Measurements from ENCODE around the gene UNKL.
"Not testable (repeated sequence)": the region's sequence is repeated elsewhere in the genome, so short reads cannot be mapped to it uniquely, and the experiment has no call there.

Gene UNKL

DNA sequence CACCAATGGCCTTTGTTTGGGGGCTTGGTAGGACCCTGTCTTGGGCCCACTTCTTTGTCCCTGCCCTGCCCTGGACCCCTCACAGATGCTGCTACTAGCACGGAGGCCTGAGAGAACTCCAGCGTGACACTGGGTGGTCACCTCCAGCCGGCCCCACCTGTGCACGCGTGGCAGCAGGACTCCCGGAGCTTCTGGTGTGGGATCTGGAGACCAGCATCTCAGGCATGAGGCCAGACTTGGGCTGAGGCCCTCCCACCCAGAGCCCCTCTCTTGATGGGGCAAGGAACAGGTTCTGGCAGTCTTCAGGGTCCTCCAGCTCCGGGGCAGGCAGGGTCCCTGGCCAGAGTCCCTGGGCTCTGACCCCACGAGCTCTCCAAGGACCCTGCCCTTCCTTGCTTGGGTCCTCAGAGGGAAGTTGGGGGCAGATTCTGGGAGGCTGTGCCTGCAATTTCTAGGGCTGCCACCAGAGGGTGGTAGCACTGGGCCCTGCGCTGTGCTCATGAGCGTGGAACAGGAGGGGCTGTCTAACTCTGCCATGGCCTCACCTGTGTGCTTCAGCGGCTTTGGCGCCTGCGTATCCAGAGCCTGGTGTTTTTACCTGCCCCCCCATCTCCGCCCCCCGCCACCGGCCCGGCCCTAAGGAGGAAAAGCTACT is 84.1 kb downstream of the UNKL start:
- in situ Hi-C loops (cut with HindIII; ENCODE audit: low sequenced_read_pairs): no loop called here

DNA sequence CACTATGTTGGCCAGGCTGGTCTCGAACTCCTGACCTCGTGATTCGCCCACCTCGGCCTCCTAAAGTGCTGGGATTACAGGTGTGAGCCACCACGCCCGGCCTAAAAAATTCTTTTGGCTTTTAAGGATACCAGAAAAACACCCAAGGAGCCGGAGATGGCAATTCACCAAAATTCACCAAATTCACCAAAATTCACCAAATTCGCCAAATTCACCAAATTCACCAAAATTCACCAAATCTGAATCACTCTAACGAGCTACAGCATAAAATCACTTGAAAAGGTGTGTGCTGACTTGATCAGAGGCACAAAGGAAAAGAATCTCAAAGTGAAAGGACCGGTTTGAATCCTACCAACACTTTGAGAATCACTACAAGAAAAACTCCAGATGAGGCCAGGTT is 85.5 kb downstream of the UNKL start:
- in situ Hi-C loops (cut with HindIII; ENCODE audit: low sequenced_read_pairs): not testable (repeated sequence)

DNA sequence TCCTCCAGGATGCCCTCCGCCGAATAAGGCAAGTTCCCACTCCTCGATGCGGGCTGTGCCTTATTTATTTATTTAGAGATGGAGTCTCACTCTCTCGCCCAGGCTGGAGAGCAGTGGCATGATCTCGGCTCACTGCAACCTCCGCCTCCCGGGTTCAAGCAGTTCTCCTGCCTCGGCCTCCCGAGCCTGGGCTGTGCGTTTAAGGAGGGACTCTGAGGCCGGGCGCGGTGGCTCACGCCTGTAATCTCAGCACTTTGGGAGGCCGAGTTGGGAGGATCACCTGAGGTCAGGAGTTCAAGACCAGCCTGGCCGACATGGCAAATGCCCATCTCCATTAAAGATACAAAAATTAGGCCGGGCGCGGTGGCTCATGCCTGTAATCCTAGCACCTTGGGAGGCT is 86.4 kb downstream of the UNKL start:
- in situ Hi-C loops (cut with HindIII; ENCODE audit: low sequenced_read_pairs): not testable (repeated sequence)

DNA sequence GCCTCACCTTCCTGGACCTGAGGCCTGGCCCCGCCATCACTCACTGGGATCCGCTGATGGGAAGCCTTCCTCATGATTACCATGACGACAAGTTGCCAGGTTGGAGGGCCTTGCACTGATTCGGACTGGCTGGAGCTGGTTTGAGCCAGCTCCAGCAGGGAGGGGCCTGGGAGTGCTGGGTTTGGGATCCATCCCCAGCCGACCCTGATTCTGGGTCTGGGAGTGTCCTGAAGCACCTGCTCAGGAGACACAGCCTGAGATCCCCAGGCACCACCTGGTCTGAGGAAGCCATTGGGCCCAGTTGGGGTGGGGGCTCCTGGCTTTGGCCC is 86.9 kb downstream of the UNKL start:
- in situ Hi-C loops (cut with HindIII; ENCODE audit: low sequenced_read_pairs): no loop called here

DNA sequence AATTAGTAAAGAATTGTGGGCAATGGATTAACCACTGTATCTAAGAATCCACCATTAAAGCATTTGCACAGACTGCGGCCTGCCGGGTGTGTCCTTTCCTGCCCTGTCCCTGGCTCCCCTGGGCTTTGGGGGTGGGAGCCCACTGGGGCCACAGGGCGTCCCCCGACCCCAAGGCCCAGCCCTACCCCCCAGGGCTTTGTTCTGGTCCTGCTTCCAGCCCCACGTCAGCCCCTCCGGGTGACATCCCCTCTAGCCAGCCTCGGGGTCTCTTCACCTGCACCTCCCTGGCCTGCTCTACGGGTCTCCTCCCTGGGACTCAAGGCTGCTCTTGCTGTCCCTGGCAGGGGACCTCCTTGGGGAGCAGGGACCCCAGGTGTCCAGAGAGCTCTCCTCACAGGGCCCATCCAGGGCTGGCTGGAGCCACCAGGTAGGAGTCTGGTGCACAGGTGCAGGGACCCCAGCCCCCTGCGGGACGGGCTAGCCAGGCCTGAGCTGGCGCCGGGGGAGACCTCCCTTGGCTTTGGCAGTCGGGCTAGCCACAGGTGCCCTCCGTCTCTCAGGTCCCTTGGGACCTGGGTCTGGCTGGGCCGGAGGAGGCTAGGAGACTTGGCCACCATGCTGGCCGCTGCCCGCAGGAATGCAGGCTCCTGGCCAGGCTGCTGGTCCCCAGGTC is 87.4 kb downstream of the UNKL start:
- in situ Hi-C loops (cut with HindIII; ENCODE audit: low sequenced_read_pairs): no loop called here

DNA sequence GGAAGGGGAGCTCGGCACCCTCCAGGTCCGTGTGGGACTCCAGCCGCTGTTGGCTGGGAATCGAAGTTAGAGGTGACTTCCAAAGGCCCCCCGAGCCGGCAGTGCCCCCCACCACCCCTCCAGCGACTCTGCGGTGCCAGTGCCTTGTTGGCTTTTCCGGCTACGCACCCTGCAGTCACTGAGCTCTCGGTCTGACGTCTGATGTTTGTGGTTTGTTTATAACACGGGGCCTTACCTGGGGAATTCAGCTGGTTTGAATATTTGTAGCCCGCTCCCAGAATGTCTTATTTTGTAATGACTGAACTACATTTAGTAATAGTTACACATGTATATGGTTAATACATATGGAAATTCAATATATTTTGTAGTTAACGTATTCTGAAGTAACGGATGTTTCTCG is 88.1 kb downstream of the UNKL start:
- in situ Hi-C loops (cut with HindIII; ENCODE audit: low sequenced_read_pairs): no loop called here

DNA sequence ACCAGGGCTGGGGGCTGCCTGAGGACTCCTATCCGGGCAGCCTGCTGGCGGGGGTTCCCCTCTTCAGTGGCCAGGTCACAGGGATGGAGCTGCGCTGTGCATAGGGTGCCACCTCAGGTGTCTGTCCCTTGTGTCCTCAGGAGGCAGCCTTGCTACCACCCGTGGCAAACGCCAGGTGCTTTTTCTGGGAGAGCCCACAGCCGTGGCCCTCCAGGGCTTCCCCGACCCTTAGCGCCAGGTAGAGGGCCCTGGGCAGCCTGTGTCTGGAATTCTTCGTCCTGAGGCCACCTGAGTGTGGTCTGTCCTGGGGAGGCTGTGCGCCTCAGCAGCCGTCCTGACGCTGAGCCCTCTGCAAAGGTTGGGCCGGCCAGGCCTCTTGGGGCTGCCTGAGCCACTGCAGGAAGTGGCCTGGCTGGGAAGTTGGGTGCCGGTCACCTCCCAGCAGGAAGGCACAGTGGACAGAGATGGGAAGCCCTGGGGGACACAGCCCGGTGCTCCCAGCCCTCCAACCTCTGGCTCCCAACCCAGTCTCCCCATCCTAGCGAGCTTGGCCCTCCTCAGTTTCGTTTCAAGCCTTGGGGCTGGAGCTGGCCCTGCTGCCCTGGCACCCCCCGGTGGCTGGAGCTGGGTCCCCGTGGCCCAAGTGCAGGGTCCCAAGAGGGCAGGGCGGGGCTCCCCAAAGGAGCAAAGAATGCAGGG is 88.7 kb downstream of the UNKL start:
- in situ Hi-C loops (cut with HindIII; ENCODE audit: low sequenced_read_pairs): no loop called here

DNA sequence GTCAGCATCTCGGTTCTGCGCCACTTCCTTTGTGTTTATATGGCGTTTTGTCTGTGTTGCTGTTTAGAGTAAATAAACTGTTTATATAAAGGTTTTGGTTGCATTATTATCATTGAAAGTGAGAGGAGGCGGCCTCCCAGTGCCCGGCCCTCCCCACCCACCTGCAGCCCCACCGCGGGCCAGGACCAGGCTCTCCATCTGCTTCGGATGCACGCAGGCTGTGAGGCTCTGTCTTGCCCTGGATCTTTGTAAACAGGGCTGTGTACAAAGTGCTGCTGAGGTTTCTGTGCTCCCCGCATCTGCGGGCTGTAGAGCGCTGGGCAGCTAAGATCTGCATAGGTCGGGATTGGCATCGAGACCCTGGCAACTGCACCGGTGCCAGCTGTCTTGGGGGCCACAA is 89.2 kb downstream of the UNKL start:
- in situ Hi-C loops (cut with HindIII; ENCODE audit: low sequenced_read_pairs): no loop called here

DNA sequence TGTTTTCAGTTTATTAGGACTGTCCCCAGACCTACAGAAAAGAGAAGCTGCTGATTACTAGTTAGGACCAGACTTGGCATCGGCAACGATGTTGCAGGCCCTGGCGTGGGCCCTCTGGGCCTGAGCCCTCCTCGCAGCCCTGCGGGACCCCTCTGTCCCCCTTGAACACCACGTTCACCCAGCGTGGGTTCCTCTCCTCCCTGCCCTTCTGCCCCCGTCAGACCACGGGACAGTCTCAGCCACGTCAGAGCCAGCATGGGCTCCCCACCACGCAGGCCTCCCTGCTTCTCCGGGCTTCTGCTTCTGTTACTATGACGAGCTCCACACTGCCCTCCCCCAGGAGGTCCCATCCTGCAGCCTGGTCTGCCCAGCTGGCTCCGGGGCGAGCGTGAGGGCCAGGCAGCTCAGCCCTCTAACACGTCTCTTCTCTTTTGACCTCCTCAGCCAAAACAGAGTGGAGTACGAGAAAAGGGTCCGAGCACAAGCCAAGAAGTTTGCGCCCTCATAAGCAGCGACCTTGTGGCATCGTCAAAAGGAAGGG is 90.1 kb downstream of the UNKL start:
- in situ Hi-C loops (cut with HindIII; ENCODE audit: low sequenced_read_pairs): no loop called here

DNA sequence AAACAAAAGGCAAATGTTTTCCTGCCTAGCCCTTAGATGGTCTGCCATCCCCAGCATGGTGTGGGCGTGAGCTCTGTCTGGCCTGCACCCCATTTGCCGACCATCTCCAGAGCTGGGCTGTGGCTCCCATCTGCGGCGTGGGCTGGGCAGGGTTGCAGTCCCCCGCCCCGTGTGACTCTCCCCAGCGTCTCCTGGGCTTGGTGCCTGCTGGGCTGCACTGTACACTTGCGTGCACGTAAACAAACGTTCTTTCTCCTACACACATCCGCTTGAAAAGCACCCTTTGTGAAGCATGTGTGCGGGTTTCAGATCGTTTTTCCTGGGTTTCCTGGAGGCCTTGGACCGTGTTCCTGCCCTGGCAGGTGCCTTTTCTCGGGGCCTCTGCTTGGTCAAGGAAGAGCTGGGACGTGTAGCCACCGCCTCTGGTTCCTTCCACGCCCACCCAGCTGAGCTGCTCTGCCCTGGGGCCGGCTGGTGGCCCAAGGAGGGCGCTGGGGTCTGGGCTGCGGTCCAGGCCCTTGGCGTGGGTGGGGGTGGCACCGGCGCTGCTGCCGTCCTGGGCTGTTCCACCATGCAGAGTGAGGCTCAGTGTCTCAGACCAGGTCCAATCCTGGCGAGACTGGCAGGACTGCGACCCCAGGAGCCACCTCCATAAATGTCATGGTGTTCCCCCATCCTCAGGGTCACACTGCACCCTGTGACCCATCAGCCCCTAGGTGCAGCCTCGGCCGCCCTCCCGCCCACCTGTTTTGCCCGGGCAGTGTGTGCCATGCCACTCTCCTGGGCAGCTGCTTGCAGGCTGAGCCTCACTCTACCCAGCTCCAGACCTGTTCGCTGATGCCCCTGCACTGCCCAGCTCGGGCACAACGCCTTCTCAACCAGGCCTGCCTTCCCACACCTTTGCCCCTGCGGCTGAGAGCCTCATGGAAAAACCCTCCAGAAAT is 90.9 kb downstream of the UNKL start:
- in situ Hi-C loops (cut with HindIII; ENCODE audit: low sequenced_read_pairs): no loop called here

DNA sequence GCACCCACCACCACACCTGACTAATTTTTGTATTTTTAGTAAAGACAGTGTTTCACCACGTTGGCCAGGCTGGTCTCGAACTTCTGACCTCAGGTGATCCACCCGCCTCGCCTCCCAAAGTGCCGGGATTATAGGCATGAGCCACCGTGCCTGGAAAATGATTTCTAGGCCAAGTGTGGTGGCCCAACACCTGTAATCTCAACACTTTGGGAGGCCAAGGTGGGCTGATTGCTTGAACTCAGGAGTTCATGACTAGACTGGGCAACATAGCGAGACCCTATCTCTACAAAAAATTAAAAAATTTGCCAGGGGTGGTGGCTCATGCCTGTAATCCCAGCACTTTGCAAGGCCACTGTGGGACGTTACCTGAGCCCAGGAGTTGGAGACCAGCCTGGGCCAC is 92.1 kb downstream of the UNKL start:
- in situ Hi-C loops (cut with HindIII; ENCODE audit: low sequenced_read_pairs): no loop called here

DNA sequence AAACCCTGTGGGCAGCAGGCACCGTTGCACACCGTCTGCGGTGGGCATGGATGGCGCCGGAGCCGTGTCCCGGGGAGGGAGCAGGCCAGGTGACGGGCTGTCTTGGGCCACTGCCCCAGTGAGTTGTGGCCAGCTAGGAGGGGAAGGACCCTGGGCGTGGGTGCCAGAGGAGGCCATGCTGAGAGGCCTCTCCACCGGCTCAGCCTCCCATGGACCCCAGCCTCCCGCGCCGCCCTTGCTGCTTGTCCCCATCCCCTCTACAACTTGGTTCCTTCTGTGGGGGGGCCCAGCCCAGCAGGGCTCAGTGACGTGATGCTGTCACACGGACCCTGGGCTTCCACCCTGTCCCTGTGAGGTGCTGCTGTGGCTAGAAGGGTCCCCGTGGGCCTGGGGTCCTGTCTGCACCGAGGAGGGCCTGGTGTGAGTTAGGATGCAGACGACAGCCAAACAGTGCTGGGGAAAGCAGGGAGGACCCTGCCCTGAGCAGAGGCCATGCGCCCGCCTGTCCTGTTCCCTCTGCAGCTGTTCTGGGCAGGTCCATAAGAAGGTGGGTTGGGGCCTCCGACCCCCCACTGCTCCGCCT is 93.8 kb downstream of the UNKL start:
- in situ Hi-C loops (cut with HindIII; ENCODE audit: low sequenced_read_pairs): no loop called here

DNA sequence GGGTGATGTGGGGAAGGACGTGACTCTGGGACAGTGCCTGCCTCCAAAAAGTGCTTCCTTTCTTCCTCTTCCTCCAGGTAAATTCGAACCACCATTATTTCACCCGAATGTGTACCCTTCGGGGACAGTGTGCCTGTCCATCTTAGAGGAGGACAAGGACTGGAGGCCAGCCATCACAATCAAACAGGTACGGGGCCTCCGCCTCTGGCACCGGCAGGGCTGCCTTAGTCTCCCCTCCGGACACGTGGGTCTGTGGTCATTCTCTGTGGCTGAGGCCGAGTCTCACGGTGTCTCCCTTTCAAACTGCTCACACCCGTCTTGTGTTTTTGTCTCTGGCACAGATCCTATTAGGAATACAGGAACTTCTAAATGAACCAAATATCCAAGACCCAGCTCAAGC is 94.4 kb downstream of the UNKL start:
- in situ Hi-C loops (cut with HindIII; ENCODE audit: low sequenced_read_pairs): no loop called here

DNA sequence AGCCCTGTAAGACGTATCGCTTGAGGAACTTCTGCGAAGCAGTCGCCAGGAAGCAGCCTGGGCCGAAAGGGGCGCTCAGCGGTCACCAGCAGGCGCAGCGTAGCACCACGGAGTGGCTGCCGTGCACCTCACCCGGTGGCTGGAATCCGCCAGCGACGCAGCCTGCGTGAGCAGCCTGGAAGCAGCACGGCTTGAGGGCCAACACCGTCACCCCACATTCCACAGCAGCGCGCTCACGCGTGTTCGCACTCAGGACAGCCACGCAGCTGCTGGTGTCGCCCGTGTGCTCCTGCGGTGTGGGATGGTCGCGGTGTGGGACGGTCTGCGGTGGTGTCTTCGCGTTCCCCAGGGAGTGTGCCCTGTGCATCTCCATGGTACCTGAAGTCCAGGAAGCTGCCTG is 95.5 kb downstream of the UNKL start:
- in situ Hi-C loops (cut with HindIII; ENCODE audit: low sequenced_read_pairs): no loop called here

DNA sequence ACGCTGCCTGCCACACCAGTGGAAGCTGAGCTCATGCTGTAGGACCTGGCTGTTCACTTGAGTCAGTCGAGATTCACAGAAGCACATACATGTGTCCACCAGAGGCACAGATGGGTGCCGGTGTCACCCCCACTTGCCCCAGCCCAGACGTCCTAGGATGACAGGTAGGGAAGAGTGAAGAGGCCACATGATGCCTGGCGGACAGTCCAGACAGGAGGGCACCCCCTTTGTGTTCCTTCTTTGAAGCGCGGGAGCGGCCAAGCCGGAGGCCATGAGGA is 96.3 kb downstream of the UNKL start:
- in situ Hi-C loops (cut with HindIII; ENCODE audit: low sequenced_read_pairs): no loop called here

DNA sequence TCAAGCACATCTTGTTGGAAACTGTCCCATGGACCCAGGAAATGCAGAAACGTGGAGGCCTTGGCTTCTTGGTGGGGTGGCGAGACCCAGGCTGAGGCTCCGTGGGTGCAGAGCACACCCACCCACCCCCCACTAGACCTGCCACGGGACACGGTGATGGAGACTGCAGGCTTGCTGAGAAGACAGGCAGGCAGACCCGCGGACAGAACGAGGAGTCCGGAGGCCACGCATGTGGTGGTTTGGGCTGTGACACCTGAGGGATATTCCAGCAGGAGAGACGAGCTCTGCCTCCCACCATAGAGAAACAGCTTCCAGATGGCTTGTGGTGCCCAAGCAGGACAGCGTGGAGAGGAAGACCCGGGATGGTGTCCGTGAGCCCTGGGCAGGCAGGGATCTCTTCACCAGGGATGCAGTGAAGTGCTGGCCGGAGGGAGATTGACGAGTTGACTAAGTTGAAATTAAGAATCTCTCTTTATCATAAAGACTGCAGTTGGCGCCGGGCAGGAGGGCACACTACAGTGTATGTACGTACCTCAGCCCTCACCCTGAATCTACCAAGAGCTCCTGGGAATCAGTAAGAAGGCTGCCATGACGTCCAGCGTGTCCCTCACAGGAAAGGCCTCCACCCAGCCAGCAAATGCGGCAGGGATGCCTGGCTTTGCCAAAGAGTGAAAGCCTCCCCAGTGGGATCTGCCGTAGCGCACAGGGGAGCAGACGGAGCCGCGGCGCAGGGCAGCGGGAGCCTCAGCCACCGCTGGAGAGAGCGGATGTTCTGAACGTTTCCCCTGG is 96.8 kb downstream of the UNKL start:
- in situ Hi-C loops (cut with HindIII; ENCODE audit: low sequenced_read_pairs): no loop called here

DNA sequence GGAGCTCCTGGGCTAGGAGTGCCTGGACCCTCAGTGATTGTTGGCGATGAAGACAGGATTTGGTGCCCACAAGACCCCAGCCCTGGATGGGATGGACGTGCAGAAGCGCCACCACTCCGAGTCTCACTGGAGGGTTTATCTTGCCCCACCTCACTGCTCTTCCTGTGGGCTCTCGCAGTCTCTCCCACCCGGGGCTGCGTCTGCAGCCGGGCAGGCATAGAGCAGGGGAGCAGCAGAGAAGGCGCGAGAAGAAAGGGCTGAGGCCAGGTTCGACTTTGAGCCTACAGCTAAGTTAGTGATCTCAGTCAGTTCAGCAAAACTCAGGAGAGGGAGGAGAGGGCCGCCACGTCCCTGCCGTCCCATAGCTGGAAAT is 98.5 kb downstream of the UNKL start:
- in situ Hi-C loops (cut with HindIII; ENCODE audit: low sequenced_read_pairs): no loop called here

DNA sequence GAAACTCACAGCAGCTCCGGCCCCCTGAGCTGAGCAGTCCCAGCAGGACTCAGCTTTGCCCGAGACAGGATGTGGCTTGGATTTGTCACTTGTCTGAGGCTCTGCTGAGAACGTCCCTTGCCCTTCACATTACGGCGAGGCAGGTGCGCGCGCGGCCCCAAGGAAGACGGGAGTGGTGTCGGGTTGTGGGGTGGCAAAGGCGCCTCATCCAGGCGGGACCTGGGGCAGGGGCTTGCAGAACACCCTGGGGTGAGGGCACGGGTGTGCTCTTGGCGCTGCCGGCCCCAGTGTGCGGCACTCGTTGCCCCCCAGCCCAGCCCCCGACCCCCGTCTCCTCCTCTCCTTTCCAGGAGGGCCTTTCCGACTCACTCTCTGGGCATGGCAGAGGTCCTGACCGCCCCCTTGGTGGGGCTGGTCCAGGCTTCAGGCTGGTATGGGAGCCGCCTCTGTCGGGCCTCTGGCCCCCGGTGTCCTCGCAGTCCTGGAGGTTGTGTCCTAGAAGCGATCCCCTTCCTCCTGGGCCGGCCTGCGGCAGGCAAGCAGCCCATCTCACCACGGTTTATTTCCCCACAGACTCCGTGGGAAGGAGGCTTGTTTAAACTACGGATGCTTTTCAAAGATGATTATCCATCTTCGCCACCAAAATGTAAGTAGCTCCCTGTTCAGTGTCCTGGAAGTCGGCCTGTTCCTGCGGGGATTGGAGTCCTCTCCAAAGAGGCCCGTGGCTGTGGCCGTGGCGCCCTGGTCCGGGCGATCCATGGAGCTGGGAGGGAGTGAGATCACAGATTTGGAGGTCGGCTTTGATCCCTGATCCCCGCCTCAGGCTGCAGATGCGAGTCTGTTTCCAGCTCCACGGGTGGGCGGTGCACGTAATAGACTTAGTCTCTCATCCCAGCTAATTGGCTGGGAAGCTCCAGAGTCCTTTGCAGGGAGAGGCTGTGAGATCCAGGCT is 99.1 kb downstream of the UNKL start:
- in situ Hi-C loops (cut with HindIII; ENCODE audit: low sequenced_read_pairs): no loop called here

DNA sequence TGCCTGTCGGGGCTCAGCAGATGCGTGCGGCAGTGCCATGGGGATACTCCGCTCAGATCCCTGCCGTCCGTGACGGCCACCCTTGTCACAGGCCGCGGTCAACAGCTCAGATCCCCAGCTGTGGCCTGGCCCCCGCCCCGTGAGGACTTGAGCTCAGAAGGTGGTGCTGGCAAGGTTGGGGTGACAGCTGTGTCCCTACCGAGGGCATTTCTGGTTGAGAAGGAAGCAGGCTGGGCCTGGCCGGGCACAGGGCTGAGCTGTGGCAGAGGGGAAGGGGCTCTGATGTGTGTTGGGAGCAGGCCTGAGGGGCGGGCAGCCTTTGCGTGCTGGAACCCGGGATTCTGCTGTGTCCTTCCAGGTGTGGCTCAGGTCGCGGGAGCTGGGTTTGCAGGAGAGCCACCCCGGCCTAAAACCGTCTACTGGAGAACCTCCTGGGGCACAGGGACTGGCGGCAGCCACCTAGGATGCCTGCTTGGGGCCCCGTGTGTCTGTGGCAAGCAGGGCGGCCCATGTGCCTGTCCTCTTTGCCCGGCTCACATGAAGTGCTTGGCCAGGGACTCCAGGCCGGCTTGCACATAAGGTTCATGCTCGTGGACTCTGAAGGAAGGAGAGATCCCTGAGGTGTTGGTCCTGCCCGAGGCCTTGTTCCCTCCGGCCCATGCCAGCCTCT is 100.0 kb downstream of the UNKL start:
- in situ Hi-C loops (cut with HindIII; ENCODE audit: low sequenced_read_pairs): no loop called here
